HG03457 (cell line): ENCODE measurements around the gene HSFY2.
"Not testable (repeated sequence)": the region's sequence is repeated elsewhere in the genome, so short reads cannot be mapped to it uniquely, and the experiment has no call there.

ENCODE experiments used
- ATAC-seq: cut with Tn5 transposase; IDR thresholded peaks from one replicate; pipeline ENCODE4 v1.9.1; 2021; ENCODE audit warnings: moderate number of reproducible peaks; ENCODE audit not compliant: unreplicated experiment

The HSFY2 gene, protein sequence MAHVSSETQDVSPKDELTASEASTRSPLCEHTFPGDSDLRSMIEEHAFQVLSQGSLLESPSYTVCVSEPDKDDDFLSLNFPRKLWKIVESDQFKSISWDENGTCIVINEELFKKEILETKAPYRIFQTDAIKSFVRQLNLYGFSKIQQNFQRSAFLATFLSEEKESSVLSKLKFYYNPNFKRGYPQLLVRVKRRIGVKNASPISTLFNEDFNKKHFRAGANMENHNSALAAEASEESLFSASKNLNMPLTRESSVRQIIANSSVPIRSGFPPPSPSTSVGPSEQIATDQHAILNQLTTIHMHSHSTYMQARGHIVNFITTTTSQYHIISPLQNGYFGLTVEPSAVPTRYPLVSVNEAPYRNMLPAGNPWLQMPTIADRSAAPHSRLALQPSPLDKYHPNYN

DNA sequence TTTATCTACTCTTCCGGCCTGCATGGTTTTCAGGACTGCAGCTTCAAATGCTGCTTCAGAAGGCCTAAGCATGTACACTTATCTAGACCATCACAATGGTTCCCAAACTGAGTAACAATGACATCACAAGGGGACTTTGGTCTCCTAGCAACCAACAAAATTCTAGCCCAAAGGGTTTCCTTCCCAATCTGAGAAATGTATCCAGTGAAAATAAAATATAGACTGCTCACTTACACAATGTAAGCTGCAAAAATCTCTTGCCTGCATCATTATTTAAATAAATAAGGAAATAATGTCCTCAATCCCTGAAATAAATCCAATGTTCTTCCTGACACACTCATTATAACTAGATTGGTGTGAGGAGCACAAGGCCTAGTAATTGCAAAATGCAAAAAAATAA, at the start of gene HSFY2:
HSFY2 (minus strand) TSS at position 101 of the 400 bp plus-strand sequence. CDS start 117 bp downstream, outside the sequence.
- not testable (repeated sequence) for ATAC-seq

DNA sequence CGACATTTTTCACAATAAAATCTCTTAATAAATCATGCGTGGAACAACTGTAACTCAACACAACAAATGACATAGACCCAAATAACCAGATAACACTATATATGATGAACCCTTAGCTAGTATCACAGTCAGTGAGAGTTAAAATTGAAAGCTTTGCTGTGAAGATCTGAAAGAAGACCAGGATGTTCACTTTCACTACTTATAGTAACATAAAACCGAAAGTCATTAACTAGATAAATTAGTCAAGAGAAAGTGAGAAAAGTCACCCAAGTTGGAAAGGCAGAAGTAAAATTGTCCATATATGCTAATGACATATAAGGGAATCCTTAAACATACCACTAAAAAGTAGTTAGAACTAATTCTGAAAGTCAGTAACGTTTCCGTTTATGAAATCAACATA, 42.2 kb upstream of the HSFY2 start:
- ATAC-seq, result not testable (repeated sequence)

DNA sequence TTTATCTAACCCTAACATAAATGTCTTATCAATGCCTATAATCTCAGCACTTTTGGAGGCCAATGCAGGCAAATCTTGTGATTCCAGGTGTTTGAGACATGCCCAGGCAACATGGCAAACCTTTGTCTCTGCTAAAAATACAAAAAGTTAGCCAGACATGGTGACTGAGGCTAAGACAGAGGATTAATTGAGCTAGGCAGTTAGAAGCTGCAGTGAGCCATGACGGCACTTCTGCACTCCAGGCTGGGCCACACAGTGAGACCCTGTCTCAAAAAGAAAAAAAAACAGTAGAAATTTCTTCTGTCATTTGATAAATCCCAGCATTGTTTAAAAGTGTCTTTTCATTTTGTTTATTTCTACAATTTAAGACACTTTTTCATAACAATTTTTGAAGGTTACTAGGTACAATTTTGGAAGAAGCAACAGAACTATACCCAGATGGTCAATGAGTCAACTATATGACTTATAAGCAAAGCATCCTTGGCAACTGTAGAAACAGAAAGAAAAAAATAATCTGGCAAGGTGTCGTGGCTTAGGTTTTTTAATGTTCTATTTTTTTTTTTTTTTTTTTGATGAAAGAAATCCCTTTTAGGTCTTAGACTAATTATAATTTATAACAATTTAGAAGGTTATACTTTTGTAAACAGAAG, 15.3 kb upstream of the HSFY2 start:
- ATAC-seq, result not testable (repeated sequence)

DNA sequence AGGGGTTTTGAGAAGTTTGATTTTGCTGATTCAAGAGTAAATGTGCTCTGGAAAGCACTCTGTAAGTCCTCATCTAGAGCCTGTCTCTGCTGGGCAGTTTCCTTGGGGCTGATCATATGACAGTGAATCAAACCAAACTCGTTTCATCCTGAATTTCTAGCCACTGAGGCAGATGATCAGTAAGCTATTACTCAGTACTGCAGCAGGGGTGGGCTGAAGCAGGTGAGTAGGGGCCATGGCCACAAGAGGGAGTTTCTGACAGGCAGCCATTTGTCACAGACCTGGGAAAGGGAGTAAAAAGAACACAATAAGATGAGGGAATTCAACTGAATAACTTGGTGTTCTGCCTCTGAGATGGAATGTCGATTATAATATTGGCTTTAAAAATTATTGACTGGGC, 19.5 kb downstream of the HSFY2 start:
- ATAC-seq, result not testable (repeated sequence)

DNA sequence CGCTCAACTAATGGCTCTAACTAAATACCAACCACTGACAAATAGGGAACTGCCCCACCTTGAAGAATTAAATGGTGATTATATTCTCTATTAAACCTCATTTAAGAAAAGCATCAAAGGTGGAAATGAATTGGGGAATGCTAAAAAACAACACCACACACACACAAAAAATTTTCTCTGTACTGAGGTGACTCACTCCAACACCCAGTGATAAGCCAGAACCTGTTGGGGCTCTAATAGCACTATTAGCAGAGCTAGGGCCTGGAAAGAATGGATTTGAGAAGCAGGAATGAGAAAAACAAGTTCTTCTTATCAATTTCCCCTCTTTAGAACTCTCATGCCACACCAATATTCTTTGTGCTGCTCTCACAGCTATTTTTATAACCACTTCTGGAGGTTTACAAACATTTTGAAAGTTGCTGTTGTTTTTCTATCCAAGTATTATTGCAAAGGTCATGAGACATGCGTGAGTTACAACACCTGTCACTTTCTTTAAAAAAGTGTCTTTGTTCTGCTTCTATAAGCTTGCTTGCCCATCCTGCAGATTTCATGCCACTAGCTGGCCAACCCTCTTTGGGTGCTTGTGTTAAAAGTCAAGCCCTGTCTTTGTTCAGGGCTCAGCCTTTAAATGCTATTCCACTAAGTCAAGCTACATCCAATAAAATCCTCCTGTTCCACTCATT, 20.3 kb downstream of the HSFY2 start:
- ATAC-seq, result not testable (repeated sequence)

DNA sequence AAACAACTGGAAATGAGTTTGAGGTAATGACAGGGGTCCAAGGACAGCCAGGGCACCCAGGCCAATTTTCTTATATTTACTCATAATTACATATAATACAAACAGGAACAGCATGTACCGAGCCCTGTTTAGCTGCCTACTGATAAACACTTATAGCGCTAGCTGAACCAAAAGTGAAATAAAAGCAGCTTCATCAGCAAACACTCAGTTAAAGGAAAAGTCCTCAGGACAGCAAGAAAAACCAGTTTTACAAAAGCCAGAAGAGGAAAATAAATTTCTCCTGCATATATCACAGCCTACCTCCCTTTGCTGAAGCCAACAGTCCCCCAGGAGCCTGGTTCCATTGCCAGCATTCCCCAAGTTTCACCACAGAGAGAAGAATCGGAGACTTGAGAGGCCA, 49.8 kb downstream of the HSFY2 start:
- ATAC-seq, result not testable (repeated sequence)
